K562 (cell line): ENCODE measurements around the gene DPEP1. TPM values are rescaled to one million over a fixed set of nuclear protein-coding genes. Genes with fewer than 3 reads are reported as not detected.

Source experiments
- ATAC-seq: fragments of 200-7000 bp; cut with Tn5 transposase; 3 replicates; pipeline ENCODE4 v1.9.1; 2020; ENCODE audit warnings: moderate library complexity
- BruUV-seq: library from RNA; stranded (reverse); fragments of 400-500 nt; replicated peaks from 2 replicates; lab custom pipeline; 2021; lab: Mats Ljungman, UMichigan
- CTCF ChIA-PET: fragments of 300-600 bp; formaldehyde crosslinking; extraction: SDS; loops from one replicate; lab custom pipeline; 2021; ENCODE audit warnings: low intra/inter-chr PET ratio; lab: Yijun Ruan, JAX
- POLR2A ChIA-PET: fragments of 300-600, 350-650 bp; sonication (Branson Sonifier 250); formaldehyde crosslinking; extraction: SDS; loops from one replicate; lab custom pipeline; 2021; ENCODE audit warnings: antibody characterized with exemption, inconsistent platforms; lab: Yijun Ruan, JAX
- DNase-seq, 4 experiments: peaks; one replicate each; pipeline versions ENCODE4 v3.0.0 to v3.0.0-alpha.2; 2011 to 2018; ENCODE audit warnings: low spot score in 3 of 4, mixed read lengths in 3 of 4; ENCODE audit errors: extremely low read depth in 1 of 4
- FAIRE-seq: peaks from 2 replicates; lab custom pipeline; 2011; peaks lifted over from hg19 to GRCh38; lab: Jason Lieb, UNC
- H2AFZ ChIP-seq: 2 replicates; pipeline ENCODE4 v1.6.0; 2011; ENCODE audit warnings: low read depth, low read length, control low read depth, inconsistent platforms
- H3K27ac ChIP-seq: fragments of 200-600 bp; 3 replicates; pipeline ENCODE4 v1.8.0; 2011; ENCODE audit warnings: low read depth, mild to moderate bottlenecking, control low read depth, inconsistent platforms, low read length, moderate library complexity, mixed read lengths; ENCODE audit errors: extremely low read depth
- H3K27me3 ChIP-seq, 2 experiments: fragments of 300-600 bp in 1 of 2; 2 replicates in 1 of 2; 3 replicates in 1 of 2; pipeline versions ENCODE4 v1.6.0 to v1.8.0; 2011; ENCODE audit warnings: inconsistent platforms in 2 of 2, low read length in 2 of 2, mild to moderate bottlenecking in 1 of 2, mixed read lengths in 1 of 2, moderate library complexity in 1 of 2; ENCODE audit not compliant: control insufficient read depth in 2 of 2, insufficient read depth in 2 of 2
- H3K36me3 ChIP-seq: fragments of 300-600 bp; 3 replicates; pipeline ENCODE4 v1.8.0; 2011; ENCODE audit warnings: mild to moderate bottlenecking, low read length, inconsistent platforms; ENCODE audit not compliant: control insufficient read depth, insufficient read depth
- H3K4me1 ChIP-seq, 2 experiments: fragments of 200-600 bp in 1 of 2; replicated peaks in 1 of 2; 2 replicates in 1 of 2; 3 replicates in 1 of 2; pipeline versions ENCODE4 v1.5.1 to v1.8.0; 2011; ENCODE audit warnings: inconsistent platforms in 2 of 2, low read length in 2 of 2, mild to moderate bottlenecking in 1 of 2, mixed read lengths in 1 of 2, moderate library complexity in 1 of 2; ENCODE audit not compliant: control insufficient read depth in 2 of 2, insufficient read depth in 2 of 2
- H3K4me2 ChIP-seq: 2 replicates; pipeline ENCODE4 v1.6.1; 2011; ENCODE audit warnings: low read length, control low read depth, inconsistent platforms, mixed read lengths; ENCODE audit not compliant: insufficient read depth
- H3K4me3 ChIP-seq: fragments of 200-600 bp; sonication (generic), shearing (Covaris generic); 2 replicates; pipeline ENCODE4 v1.5.1; 2016; ENCODE audit warnings: control low read depth, inconsistent platforms
- H3K79me2 ChIP-seq: fragments of 200-600 bp; 3 replicates; pipeline ENCODE4 v1.8.0; 2011; ENCODE audit warnings: low read length, inconsistent platforms; ENCODE audit not compliant: control insufficient read depth, insufficient read depth
- H3K9ac ChIP-seq, 2 experiments: 2 replicates each; pipeline versions ENCODE4 v1.6.0 to v1.6.1; 2011; ENCODE audit warnings: low read depth in 2 of 2, low read length in 2 of 2, control low read depth in 1 of 2, inconsistent platforms in 1 of 2, mild to moderate bottlenecking in 1 of 2, mixed read lengths in 1 of 2; ENCODE audit not compliant: insufficient read depth in 1 of 2
- H3K9me1 ChIP-seq: one replicate; pipeline ENCODE4 v1.6.0; 2011; ENCODE audit warnings: inconsistent platforms, mild to moderate bottlenecking, low read length, moderate library complexity; ENCODE audit not compliant: control insufficient read depth, insufficient read depth
- H3K9me3 ChIP-seq: replicated peaks from 2 replicates; pipeline ENCODE4 v1.5.1; 2011; ENCODE audit warnings: low read depth, low read length, inconsistent platforms; ENCODE audit not compliant: control insufficient read depth, insufficient read depth
- H4K20me1 ChIP-seq: replicated peaks from 2 replicates; pipeline ENCODE4 v1.6.1; 2011; ENCODE audit warnings: low read length, inconsistent platforms, mixed read lengths; ENCODE audit not compliant: control insufficient read depth, insufficient read depth
- CBX3 ChIP-seq, 2 experiments: IDR thresholded peaks; 1 replicate in 1 of 2; 2 replicates in 1 of 2; pipeline ENCODE4 v1.6.1; 2012; ENCODE audit warnings: inconsistent platforms in 2 of 2, low read length in 2 of 2, borderline replicate concordance in 1 of 2, control low read depth in 1 of 2
- CBX8 ChIP-seq: fragments of 200-600 bp; sonication (generic); IDR thresholded peaks from 2 replicates; pipeline ENCODE4 v1.6.1; 2012; ENCODE audit warnings: borderline replicate concordance, mixed run types, low read depth, mild to moderate bottlenecking, moderate library complexity, mixed read lengths, low read length, control low read depth, inconsistent platforms; ENCODE audit not compliant: poor library complexity, severe bottlenecking; ENCODE audit errors: extremely low read depth
- ZNF224 ChIP-seq: sonication (generic); formaldehyde crosslinking; IDR thresholded peaks from 2 replicates; pipeline ENCODE4 v1.8.0; 2022; ENCODE audit warnings: mild to moderate bottlenecking, missing genetic modification reagents
- WGBS: fragments of 100-300 bp; shearing (Covaris generic); methylation state at CpG from one replicate; pipeline ENCODE4 v1.1.6; 2016; ENCODE audit warnings: low coverage, mixed read lengths; ENCODE audit not compliant: insufficient coverage; ENCODE audit errors: missing lambda C conversion rate; 5-methylcytosine and 5-hydroxymethylcytosine counted together
- in situ Hi-C: fragments of 300-500 bp; cut with MboI; formaldehyde crosslinking; loops from 4 replicates; pipeline ENCODE4 v1.15.0; 2018; ENCODE audit warnings: inconsistent platforms, mixed read lengths
- intact Hi-C: fragments of 100-400 bp; cut with micrococcal nuclease; formaldehyde crosslinking; loops from 2 replicates; pipeline ENCODE4 v1.14.2; 2022
- polyA plus RNA-seq, 8 experiments: library from polyadenylated mRNA; depleted of rRNA in 4 of 8; stranded (reverse) in 5 of 8; unstranded in 3 of 8; fragments of >200 nt; fragmentation: Nextera tagmentation in 2 of 8; fragmentation: Illumina TruSeq in 1 of 8; extraction: Ambion mirVana in 2 of 8; extraction: Trizol in 1 of 8; gene quantifications; 2 replicates each; pipeline versions ENCODE4 v1.2.1 to v1.2.3, GENCODE V29; 2011 to 2014; ENCODE audit warnings: inconsistent platforms in 1 of 8, missing spikeins in 1 of 8
- total RNA-seq, 7 experiments: library from RNA; depleted of rRNA in 6 of 7; stranded (reverse); fragments of >200 nt in 6 of 7; fragmentation: Illumina TruSeq in 2 of 7; extraction: Trizol in 2 of 7; gene quantifications; 2 replicates each; pipeline versions ENCODE4 v1.2.1 to v1.2.3, GENCODE V29; 2011 to 2021; ENCODE audit warnings: low replicate concordance in 1 of 7

Gene DPEP1
- total and polyA plus RNA-seq, 9 of the 15 experiments (the other 6 are each of a cell fraction or from before 2014, with no cell fraction given), result 0.14 to 0.31 (median 0.20) TPM; not detected in 6

GRCh38 chr16:89569506-89570341 lies 43.7 kb upstream of the DPEP1 start:
- peaks cover 4% of the 10 kb centered on the region for H3K9me1 ChIP-seq
- FAIRE-seq (no peak), ATAC-seq (no peak)
- H3K27ac ChIP-seq, result no peak overlapping the region
- POLR2A ChIA-PET, result interaction anchor here (0.5 to 0.6 kb wide), 2 partner anchors 8 to 9 kb away, joined by 3 read pairs; no protein-coding TSS in a partner anchor
- no peaks in the 10 kb centered on the region for H3K9me3 ChIP-seq
- WGBS, result 24% methylated on average over 22 of the region's 23 CpGs
- H3K79me2 ChIP-seq, result no peaks in the 10 kb centered on the region; the same call in 2 of the 3 replicates
- no peak for TF ChIP-seq ZNF224 (CRISPR knock-in tag)
- TF ChIP-seq CBX3 (IDR thresholded peaks at IDR 0.05; ENCODE audit: borderline replicate concordance in 1 of 2, low read length in 2 of 2), result no peak
- no peak for TF ChIP-seq CBX8
- TF ChIP-seq, all 486 proteins: peak for 0
- Histone ChIP-seq H3K4me3 (no peak overlapping the region), H3K4me2 (no peak overlapping the region), H3K27me3 (no peaks in the 10 kb centered on the region; a peak in 1 of 5 replicates), H4K20me1 (peaks cover 23% of the 10 kb centered on the region), H2AFZ (no peak overlapping the region), H3K4me1 (peaks cover 17 to 67% of the 10 kb centered on the region in 2 experiments), H3K36me3 (peaks cover 2% of the 10 kb centered on the region; the same call in 1 of the 3 replicates), H3K9ac (peak overlapping the region in 1 of 2 experiments; percentile 38; a peak in 1 of 4 replicates)
- DNase-seq, result no peak
- BruUV-seq, result no TSS peak
- in situ Hi-C loops, result no loop called here
- CTCF ChIA-PET, result no interaction called here
- intact Hi-C loops, result loop anchor here (10.0 kb wide), 2 partner anchors 75 to 765 kb away; partner anchors contain the start of gene CDT1
